Loucy (cell line): ENCODE data around the gene CCL28.

Experiments
- CTCF ChIP-seq: fragments of 200-600 bp; sonication (generic); conservative IDR thresholded peaks from 2 replicates; pipeline ENCODE4 v1.5.1; 2014; ENCODE audit warnings: mild to moderate bottlenecking, antibody characterized with exemption, low read length
- EZH2phosphoT487 ChIP-seq: fragments of 200-600 bp; IDR thresholded peaks from 2 replicates; pipeline ENCODE4 v1.6.1; 2018; ENCODE audit warnings: antibody characterized with exemption, mild to moderate bottlenecking, moderate library complexity, borderline replicate concordance

- TF ChIP-seq CTCF, result no peak
- TF ChIP-seq EZH2phosphoT487, result no peak
These were observed 15.4 kb downstream of the CCL28 start for GRCh38 chr5:43396762-43397304.
